Cerebellar cortex (tissue), 1 donor: ENCODE data around the gene ETV1.
"Not testable (repeated sequence)": the region's sequence is repeated elsewhere in the genome, so short reads cannot be mapped to it uniquely, and the experiment has no call there.

Experiments used
- DNase-seq: peaks from one replicate; pipeline ENCODE4 v3.0.0-alpha.2; 2015; ENCODE audit warnings: low spot score

ETV1 gene

GRCh38 chr7:13921062-13921461 lies 68.4 kb downstream of the ETV1 start:
- no peak for DNase-seq

DNA sequence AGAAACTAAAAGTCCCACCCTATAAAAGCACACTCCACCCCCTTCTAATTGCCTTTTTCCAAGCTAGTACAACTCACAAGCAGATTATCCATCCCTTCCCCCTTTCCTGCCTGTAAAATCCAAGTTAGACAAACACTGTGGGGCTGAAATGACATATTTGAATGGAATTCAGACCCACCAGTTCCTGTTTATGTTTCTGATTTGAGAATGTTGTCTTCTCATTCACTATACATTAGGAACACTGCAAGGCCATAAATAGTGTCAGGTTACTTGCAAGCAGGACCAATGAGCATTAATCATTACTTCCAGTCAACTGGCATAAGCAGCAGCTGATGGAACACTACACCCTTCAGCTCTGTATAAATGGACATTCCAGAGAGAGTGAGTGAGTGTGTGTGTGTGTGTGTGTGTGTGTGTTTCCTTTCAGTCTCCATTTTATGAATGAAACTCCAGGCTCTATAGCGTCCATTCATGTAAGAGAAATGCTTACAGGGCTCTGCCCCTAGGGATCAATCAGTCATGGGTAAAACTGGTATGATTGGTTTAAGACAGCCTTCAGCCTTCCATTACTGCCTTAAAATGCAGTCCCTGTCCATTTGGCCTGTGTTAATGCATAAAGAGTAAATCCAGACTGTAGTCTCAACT lies 69.3 kb downstream of the ETV1 start:
- DNase-seq = peak; percentile 69

DNA sequence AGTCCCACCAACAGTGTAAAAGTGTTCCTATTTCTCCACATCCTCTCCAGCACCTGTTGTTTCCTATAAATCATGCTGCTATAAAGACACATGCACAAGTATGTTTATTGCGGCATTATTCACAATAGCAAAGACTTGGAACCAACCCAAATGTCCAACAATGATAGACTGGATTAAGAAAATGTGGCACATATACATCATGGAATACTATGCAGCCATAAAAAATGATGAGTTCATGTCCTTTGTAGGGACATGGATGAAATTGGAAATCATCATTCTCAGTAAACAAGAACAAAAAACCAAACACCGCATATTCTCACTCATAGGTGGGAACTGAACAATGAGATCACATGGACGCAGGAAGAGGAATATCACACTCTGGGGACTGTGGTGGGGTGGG lies 71.1 kb downstream of the ETV1 start:
- not testable (repeated sequence) for DNase-seq

GRCh38 chr7:13917103-13917502 lies 72.4 kb downstream of the ETV1 start:
- not testable (repeated sequence) for DNase-seq

- DNase-seq = no peak
Measured at GRCh38 chr7:13915891-13916290, 73.6 kb downstream of the ETV1 start.

DNA sequence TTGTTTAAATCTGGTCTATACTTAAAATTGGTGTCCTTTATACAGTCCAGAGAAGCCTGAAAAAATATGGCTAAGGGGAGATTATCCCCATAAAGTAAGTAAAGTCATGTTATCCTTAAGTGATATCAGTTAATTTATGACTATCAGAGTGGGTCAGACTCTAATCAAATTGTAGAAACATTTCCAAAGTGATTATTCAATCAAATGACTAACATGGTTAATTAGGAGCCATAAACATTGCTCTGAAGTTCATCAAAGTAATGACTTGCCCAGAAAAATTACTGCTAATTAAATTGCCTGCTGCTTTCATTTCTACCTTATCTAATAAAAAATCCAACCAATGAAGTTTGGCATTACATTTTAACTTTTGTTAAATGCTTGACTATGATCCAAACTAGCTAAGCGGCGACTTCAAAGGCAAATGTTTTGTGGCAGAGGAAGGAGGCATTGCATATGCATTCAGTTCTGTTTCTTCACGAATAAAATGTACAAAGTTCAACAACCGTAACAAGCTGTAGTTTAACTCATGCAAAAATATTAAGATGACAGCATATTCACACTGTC lies 76.7 kb downstream of the ETV1 start:
- no peak for DNase-seq

DNA sequence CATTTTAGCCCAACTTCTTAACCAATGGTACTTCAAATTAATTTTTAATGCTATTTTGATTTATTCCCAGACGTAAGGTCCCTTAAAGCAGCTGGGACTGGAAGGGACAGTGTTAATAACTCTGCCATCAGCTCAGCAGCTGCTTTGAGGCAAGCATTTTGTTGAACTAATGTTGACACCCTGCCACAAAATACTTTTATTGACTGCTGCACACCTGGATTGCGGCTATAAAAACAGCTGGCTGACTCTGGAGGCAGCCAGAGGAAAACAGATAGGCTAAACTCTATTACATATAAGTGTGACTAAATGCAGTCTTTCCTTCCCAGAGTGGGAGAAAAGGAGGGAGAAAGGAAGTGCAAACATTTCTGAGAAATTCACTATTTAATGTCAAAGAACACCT lies 77.6 kb downstream of the ETV1 start:
- no peak for DNase-seq

- no peak for DNase-seq
Measured at GRCh38 chr7:13910805-13911551, 78.5 kb downstream of the ETV1 start.

- DNase-seq = no peak
Measured at GRCh38 chr7:13908667-13909397, 80.6 kb downstream of the ETV1 start.

DNA sequence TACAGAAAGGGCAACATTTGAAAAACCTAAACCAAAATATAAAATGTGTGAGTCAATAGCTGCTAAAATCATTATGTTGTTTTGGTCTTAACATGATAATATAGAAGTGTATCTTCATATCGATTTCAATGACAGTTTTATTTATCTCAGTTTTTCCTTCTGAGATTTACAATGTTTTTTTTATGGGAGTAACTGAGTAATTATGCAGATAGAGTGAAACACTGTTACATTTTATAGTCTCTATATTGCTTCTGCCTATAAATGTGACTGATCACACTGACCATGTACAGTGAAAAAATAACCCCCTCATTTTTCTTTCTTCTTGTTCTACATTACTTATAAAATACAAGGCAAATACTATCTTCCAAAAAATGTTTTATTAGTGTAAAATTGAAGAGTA lies 81.6 kb downstream of the ETV1 start:
- no peak for DNase-seq

DNA sequence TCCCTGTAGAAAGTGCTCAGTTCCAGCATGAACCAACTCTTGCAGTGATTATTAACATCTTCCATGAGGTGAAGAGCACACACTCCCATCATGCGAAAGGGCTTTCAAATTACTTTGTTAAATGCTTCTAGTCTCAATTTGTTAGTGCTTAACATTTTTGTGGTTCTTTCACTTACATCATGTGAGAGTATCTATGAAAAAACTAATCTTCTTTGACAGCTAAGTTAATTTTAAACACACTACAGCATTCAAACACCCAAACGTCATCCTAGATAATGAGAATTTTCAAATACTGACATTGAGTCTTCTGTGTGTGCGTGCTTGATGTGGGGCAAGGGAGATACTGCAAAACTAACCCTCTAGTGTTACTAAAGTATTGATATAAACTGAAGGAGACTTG lies 84.8 kb downstream of the ETV1 start:
- DNase-seq = no peak

DNA sequence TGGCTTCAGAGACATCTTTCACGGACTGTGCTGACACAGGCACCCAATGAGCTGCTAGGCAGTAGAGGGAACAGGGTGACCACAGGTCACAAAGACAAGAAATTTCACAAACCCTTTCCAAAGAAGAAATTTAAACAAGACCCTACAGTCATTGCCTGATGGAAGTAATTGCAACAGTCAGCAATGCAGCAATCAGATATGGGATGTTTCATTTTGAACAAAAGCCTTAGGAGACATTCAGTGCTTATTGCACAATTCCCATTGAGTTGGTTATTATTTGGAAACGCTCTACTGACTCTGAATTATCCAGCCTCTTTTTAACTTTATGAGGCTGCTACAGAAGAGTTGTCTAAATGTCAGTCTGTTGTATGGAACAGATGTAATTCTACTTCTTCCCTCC lies 85.5 kb downstream of the ETV1 start:
- DNase-seq = no peak

GRCh38 chr7:13901577-13901976 lies 87.9 kb downstream of the ETV1 start:
- no peak for DNase-seq

GRCh38 chr7:13898957-13899670 lies 90.4 kb downstream of the ETV1 start:
- peak; percentile 88 for DNase-seq

- DNase-seq = no peak
Measured at GRCh38 chr7:13897819-13898218, 91.6 kb downstream of the ETV1 start.

- DNase-seq = no peak
Measured at GRCh38 chr7:13894954-13895353, 94.5 kb downstream of the ETV1 start.

DNA sequence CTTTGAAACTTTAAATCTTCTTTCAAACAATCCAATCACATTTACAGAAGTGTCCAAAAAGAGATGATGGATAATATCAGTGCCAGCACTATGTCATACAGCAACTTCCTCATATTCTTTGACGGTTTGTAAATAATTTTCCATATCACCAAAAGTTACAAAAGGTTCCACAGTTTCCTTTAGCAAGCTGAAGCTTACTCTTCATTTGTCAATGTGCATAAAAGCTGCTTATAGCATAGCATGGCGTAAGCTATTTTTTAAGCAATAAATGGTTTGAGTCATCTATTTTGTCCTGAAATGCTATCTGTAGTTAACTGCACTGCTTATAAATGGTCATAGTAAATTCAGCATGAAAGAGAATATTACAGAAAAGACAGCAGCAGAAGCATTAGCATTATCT lies 95.1 kb downstream of the ETV1 start:
- no peak for DNase-seq

- no peak for DNase-seq
Measured at GRCh38 chr7:13890793-13891192, 98.7 kb downstream of the ETV1 start.

DNA sequence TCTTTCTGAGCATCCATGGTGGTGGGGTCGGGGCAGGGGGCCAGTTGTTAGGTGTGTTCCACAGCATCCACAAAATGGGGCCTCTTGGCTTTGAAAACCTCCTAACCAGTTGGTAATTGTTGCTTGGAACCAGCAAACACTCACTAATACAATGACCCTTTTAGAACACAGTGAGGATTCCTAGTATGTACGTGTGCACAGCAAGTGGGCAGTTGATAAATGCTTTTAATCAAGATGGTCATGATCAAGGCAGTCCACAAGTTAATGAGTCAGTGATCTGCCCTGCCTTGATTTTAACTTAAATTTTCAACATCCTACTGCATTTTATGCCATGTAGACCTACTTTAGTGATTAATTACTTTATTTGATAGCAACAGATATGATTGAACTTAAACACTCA lies 103.1 kb downstream of the ETV1 start:
- no peak for DNase-seq

- DNase-seq = no peak
Measured at GRCh38 chr7:13882051-13882450, 107.4 kb downstream of the ETV1 start.

DNA sequence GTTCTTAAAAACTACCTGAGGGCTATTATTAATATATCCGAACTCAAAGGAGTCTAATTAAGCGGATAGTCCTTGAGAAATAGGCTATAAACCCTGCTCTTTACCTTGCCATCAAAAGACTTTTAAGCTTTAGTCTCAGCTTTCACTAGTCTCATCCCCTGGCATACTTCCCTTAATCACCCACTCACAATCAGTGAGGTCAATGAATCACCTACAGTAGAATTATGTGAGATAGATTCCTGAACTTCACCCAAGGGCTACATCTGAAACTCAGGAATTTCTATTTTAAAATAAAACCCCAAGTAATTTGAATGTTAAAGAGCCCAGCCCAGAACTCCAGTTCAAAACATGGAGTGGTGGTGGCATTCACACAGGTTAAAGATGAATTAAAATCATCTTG lies 108.7 kb downstream of the ETV1 start:
- no peak for DNase-seq

DNA sequence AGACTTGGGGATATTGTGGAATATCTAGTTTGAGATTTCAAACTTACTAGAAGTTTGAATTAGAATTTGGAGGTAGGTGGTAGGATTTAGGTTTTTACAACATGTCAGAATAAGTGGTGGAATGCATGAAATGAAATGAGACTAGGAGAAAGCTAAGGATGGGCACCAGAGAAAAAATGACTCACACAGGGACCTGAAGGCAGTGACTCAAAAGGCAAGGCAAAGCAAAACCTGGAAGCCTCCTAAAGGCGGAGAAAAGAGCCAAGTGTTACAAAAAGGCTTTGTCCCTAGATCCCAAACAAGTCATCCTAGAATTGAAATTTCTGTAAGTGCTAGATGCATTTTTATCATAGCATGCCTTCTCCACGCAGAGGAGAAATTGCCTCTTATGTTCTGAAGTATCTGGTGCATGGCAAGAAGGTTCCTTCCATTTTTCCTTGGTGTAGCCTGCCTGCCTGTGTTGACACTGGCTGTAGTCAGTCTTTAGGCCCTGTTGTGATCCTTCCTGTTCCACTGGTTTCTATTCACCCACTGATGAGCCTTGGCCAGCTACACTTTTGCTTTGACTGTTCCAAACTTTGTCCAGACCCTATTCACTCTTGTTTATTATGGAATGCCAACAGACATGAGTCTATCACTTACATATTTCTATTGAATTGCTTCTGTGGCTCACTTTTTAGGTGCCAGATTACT lies 109.3 kb downstream of the ETV1 start:
- no peak for DNase-seq
